ENCODE data around the gene THSD7A.

Gene THSD7A

DNA sequence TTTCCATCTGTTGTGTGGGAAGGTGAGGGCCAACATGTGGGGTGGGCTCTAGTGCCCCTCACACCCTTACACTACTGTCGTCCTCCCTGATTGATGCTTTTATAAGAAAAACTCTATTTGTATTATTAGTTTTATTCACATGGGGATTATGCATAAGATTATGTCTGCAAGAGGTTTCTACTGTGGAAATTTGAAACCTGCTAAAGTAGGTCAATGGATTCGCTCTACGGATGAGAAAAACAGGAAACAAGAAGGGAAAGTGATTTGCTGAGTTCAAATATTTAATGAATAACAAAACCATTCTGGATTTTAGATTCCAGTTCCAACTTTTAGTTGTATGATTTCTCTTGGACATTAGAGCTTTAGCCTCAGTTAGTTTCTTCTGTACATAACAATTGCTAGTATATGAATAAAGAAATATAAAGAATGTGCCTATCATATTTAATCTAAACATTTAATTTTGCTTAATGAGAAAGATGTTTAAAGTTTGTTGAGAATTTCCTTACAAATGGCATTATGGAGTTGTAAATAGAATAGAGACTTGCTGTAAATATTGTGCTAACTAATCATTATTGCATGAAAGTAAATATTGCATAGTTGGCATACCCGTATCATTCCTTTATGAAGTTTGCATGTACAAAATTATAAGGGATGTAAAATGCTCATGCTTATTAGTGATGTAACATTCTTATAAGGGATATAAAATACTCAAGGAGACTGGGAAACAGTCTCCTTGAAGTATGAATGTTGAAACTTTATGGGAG lies 193.8 kb downstream of the THSD7A start:
- DNase-seq (ENCODE audit: low spot score): no peak

DNA sequence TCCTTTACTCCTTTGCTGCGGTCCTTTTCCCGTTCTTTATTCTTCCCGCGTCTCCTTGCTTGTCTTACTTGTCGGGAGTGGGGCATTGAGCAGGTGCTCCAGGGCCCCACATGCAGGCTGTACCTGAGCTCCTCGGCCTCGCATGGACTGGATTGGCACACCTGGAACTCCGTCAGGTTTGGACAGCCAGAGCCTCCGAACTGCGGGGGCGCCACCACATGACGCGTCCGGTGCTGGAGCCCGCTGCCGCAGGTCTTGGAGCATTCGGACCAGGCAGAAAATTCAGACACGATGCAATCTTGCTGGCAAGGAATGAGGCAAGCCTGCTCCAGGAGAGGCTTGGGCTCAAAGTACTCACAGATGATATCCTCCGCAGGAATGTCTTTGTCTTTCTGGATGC lies 195.7 kb downstream of the THSD7A start:
- DNase-seq (ENCODE audit: low spot score): no peak

DNA sequence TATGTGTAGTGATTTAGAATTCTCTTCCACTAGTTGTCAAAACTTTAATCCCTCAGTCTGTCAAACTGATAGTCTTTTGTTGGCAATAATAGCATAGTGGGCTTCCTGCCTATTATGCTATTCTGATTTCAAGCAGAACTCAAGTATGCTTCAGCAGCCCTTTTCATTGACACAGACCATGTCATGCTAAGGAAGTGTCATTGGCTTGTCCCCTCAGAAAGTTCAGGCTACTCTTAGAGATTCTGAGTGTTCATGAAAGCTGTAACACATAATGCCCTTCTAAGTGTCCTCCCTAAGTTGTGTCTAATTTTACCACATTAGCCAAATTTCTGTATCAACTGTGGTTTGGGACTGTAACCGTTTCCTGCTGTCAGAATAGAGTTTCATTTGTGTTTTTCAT lies 198.7 kb downstream of the THSD7A start:
- no peak for DNase-seq (ENCODE audit: low spot score)

DNA sequence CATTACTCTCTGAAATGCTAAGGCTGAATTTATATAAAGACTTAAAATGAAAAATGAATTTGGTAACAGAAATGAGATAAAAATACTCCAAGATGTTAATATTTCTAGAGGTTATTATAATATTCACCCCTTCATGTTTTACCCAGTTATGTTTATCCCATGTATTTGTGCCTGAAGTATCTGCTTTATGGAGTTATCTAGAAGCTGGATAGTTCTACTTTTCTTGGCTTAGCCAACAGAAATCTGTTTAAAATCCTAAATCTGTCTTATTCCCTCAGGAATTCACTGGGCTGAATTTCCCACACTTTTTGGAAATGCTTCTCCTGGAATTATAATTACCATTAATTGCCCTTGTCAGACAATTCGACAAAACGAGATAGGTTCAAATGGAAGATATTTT lies 201.6 kb downstream of the THSD7A start:
- no peak for DNase-seq (ENCODE audit: low spot score)

DNA sequence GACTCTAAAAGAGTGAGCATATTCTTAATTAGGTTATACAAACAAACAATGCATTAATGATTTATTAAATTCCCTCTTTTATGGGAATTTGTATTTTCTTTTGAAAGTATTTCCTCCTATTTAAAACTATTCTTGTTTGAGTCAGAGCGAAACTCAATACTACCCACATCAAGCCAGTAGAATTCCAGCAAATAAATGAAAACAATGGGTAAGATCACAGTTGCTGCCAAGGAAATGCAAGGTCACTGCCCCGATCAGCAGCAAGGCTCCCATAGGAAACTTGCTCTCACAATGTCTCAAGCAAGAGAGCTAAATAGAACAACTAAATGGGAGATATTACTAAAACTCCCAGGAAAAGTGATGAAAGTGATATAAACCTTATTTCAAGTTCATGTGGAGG lies 206.3 kb downstream of the THSD7A start:
- no peak for DNase-seq (ENCODE audit: low spot score)

DNA sequence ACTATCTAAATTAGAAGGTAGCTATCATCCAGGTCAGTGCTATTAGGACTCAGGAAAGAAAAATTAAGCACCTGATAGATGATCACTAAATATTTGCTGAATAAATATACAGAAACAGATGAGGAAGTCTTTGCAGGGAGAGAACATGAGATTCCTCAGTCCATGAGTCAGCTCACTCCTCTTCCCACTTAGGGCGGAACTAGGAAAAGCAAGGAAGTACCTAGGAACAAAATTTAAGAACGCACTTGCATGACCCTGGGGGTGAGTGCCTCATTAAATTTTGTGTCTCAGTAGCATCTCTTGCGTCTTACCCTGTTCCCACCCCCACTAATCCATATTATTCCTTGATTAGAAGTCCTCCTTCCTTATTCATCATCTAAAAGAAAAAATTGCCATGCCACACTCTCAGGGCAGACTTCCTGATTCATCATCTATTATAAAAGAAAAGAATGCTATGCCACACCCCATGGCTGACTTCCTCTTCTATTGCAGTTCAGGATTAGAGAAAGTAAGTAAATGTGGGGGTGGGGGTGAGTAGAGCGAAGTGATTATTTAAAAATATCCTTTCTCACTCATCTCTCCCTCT lies 208.8 kb downstream of the THSD7A start:
- no peak for DNase-seq (ENCODE audit: low spot score)

DNA sequence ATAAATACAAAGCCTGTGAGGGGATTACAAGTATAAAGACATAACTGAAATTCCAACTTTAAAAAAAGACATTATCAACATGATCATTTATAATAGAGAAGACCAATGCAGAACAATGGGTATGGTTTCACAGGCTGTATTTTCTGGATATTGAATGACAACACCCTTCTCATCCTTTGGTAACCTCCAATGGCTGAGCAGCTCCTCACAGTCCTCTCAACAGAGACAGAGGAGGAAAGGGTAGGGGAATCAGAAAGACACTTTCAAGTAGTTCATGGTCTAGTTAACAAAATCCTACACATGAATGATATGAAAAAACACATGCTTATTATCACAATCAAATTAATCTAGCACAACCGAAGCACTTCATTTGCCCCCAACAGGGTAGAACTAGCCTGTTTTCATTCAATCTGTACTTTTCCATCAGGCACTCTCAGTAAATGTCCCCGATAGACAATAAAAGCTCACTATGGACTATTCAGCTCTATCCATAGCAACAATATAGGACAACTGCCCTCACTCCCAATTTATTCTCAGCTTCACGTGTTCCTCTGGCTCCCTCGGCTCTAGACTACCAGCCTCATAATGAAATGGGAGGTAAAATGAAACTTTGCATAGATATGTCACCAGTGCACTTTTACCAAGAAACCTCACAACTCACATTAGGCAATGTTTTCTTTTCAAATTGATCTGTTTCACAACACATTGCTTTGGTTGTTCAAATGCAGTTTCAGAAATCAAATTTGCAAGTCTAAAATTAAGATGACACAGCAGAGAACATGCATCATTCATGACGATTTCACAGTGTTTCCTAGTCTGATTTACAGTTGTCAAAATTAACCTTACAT lies 211.4 kb downstream of the THSD7A start:
- DNase-seq (ENCODE audit: low spot score): no peak

DNA sequence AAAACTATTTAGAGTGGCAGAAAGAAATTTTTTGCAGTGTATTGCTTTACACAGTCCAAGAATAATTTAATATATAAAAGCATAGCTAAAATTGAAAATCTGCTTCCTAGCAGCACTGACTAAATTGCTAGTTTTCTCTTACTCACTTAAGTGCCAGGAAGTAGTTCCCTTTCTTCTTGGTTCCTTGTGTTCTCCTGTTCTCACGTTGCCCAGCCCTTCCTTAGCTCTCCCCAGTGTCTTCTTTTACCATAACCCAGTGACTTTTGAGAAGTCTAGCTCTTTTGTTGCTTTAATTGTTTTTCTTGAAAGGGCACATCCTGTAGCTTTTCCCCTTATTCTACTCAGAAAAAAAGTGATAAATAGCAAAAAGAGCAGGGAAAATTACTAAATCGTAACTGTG lies 215.5 kb downstream of the THSD7A start:
- DNase-seq (ENCODE audit: low spot score): no peak

DNA sequence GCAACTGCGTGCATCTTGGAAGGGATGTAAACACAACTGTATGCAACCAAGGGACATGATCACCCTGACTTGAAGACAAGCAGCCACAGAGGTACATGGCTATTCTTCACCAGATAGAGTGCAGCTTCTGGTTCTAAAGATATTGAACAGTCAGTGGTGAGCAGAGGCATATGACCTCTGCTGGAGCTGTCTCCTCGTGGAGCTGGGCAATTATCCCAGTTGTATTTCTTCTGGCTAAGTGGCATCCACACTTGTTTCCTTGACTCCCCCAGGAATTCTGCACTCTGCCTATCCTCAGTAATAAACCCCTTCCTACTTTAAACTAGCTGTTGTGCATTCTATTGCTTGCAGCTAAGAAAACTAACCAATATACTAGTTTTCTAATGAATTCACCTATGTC lies 216.8 kb downstream of the THSD7A start:
- DNase-seq (ENCODE audit: low spot score): no peak

DNA sequence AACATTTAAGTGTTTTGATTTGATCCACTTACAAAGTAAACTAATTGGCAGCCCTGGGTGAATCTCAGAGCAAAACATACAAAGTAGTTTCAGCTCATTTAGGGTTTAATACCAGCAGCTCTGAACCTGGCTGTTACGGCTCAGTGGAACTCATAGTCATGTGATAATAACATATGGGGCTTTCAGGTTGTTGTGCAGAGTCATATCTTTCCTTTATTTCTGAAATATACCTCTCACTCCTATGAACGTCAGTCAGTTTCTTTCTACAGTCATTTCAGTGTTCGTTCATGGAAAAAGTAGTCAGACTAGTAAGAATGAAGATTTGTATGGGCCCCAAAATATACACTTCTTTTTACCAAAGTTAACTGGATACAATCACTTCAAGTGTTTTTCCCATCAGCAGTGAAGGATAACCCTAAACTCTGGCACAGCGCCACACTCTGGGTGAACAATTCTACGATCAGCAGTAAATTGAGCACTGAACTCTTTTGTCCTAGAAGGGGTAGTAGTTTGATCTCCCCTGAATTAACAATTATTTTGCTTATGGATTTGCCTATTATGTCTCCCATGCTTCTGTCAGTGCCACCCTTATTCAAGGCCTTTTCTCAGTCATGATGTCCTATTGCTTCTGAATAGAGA lies 218.6 kb downstream of the THSD7A start:
- no peak for DNase-seq (ENCODE audit: low spot score)

DNA sequence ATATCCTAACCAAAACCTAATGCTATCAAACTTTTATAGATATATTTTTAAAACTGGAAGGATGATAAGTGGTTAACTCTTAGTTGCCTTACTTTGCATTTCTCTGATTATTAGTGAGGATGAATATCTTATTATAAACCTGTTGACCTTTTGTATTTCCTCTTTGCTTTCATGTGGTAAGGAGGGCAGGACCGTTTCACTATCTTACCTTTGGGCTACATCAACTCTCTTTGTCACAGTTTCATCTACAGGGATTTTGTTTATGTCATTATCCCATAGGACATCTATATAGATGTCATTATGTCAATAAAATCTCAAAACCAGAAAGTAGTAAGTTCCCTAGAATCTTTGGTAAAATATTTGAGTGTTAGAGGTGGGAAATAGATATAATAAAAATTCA lies 219.3 kb downstream of the THSD7A start:
- DNase-seq (ENCODE audit: low spot score): no peak

DNA sequence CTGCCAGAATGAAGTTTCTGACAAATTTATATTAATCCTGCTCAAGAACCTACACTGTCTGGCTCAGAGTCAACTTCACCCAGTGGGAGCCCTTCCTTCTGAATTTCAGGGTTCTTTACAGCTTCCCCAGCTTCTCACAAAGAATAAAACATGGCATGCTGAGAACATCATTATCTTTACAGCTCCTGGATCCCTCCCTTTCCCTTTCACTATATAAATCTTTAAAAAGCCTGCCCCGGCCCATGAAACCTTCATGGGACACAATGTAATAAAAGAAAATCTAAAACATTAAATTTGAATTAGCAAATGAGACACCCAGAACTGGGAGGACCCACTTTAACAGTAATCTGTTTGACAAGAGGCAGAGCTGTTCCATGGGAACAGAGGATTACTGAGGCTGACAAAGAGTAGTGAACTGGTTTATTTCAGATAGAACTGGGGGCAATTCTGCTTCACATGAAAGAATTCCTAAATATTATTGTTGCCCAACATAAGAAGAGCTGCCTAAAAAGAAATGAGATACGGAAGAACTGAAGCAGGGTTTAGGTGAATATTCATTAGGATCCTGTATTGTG lies 222.8 kb downstream of the THSD7A start:
- DNase-seq (ENCODE audit: low spot score): no peak

DNA sequence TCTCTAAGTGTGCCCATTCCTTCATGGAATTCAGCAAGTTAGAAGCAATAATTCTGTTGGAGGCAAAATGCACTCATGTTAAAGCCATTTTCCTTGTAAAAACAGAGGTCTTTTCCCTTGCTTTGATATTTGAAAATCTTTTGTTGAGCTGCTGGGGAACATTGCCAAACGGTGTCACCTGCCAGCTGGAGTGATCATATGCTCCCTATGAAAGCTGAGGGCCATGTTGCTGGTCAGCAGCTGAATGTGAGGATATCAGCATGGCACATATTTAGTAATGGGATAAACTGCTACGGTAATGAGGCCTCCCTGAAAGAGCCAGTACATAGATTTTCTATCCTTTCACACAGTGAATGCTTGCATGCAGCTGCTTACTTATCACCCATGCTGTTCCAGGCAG lies 224.3 kb downstream of the THSD7A start:
- no peak for DNase-seq (ENCODE audit: low spot score)

DNA sequence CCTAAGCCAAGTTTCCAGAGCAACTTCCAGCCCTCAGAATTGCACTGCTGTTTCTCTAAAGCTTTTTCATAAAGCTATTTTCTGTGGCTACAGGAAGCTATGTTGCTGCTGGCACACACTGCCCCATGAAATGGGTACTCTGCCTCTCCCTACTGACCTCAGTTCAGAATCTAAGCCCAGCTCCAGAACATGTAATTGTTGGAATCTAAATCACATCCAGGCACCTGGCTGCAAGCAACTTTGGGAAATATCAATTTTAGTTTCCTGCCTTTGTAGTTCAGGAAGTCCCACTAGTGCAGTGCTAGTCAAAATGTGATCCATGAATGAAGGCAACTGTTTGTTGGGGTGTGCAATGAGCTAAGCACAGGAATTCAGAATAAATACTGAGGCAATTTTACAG lies 226.2 kb downstream of the THSD7A start:
- no peak for DNase-seq (ENCODE audit: low spot score)

DNA sequence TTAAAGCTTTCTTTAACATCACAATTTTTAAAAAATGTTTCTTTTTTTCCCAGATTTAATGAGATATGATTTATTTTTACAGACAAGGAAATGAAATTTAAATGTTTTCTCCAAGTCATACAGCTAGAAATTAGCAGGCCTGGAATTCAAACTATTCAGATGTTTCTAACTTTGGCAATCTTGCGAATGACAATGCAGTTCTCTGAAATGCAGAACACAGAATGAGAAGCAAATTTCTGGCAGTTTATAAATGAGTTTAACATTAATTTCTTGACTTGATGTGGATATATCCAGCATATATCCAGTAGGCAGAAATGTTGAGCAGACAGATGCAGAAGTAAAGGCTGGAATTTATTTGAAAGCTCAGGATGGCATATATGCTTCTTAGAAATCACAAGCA lies 227.5 kb downstream of the THSD7A start:
- DNase-seq (ENCODE audit: low spot score): no peak

DNA sequence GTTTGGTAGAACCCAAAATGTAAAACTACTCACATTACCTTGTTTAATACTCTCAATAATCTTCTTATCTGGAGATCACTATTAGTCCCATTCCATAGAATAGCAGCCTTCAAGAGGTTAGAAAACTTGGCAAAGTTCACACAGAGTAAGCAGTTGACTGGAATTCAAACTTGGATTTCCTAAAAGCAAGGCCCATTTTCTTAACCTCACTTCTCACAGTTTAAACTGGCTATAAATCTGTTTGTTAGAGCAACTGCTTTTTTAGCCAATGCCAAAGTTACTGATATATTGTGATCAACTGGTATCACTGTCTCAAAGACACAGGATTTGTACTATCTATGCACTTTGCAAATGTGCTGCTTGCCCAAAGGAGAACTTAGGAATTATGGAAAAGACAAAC lies 230.2 kb downstream of the THSD7A start:
- DNase-seq (ENCODE audit: low spot score): no peak

DNA sequence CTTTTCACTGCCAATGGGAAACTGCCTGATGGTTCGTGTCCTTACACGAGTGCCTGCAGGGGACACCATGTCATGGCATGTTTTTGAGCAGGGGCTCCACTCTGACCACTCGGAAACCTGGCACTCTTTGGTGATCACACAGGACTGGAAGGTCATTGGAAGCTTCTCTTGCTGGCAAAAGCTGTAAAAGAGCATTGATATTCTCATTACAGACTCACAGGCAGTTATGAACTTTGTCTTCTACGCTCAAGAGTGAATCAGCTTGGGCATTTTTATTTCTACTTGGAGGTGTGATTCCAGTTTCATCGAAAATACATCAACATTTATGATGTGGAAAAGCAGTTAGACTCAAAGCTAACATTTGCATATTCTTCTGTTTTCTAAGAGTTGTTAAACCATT lies 238.7 kb downstream of the THSD7A start:
- DNase-seq (ENCODE audit: low spot score): no peak

DNA sequence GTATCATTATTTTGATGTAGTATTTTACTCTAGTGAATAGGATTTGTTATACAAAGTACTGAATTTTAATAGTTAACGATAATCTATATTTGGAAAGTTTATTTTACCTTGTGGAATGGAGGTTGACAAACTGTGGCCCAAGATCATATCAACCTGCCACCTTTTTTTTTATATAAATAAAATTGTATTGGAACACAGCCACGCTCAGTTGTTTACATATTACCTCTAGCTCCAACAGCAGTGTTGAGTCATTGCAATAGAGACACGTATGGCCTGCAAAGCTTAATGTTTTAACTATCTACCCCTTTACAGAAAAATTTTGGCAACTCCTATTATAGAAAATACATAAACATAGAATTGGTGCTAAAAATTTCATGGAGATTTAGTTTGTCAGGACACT lies 239.3 kb downstream of the THSD7A start:
- DNase-seq (ENCODE audit: low spot score): no peak

DNA sequence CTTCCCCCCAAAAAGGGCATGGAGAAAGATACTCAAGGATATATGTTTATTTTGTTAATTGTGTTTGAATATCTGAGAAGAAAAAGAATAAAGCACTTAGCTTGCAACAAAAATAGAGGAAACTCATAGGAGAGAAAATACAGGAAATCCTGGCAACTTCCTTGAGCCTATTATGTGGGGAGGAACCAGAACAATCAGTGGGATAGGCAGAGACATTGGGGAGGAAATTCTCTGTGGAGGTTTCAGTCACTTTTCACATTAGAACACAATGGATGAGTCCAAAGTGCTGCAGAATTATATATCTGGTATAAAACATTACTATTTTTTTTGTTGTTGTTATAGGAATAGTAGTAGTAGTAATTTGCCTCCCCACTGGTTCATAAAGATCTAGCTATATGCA lies 240.1 kb downstream of the THSD7A start:
- DNase-seq (ENCODE audit: low spot score): no peak

DNA sequence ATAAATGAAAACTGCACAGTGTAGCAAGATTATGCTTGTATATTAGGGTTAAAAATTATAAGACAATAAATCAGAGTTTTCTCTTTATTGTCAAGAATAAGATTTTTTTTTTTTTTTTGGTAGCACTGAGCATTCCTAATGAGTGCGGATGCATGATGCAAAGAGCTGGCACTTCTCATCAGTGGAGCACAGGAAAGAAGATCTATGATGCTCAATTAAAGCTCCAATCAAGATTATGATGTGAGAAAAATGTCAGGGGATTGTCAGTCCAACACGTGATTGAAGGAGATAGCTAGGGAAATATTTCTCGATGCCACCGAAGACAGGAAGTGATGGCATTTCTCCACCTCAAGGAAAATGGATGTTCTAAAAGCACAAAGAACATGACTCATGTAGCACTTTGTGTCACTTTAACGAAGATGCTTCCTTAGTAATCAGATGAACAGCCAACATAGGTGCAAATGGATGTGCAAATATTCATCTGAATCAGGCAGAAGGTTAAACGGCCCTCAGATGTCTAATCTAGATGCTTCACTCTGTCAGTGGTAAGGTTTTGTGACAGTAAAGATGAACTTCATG lies 240.9 kb downstream of the THSD7A start:
- no peak for DNase-seq (ENCODE audit: low spot score)

DNA sequence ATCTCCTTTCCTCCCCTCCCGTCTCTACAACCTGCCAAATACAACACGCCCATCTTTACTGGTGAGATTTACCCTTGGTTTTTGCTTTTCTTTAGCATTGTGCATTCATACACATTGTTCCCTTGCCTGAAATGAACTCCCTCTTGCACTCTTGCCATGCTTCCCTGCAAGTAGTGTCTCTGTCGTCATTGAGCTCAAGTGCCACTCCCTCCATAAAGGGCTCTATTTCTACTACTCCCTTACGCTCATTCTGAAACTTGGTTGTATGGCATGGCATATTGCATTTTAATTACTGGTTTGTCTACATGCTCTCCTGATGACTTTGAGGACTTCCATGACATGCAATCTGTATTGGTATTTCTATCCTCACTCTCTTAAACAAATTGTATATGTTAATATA lies 242.7 kb downstream of the THSD7A start:
- no peak for DNase-seq (ENCODE audit: low spot score)

DNA sequence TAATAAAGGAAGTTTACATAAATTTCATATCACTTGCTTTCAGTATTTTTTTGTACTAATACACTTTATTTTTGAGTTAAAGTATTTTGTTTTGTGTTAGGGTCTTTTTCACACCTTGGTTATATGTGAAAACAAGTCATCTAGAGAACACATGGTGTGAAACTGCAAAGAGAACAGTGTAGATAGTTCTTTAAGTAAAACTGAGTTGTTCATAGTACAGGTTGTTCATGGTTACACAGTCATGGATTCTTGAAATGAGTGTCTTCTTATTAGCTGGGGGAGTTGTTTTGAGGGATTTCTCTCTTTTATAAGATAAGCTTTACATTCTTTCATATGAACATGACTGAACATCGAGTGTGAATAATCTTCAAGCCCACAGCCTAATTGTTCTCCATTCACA lies 244.2 kb downstream of the THSD7A start:
- no peak for DNase-seq (ENCODE audit: low spot score)
